Fibroblast of the aortic adventitia (primary cell): ENCODE data around the gene MFSD12. TPM values are rescaled to one million over a fixed set of nuclear protein-coding genes. Genes with fewer than 3 reads are reported as not detected.
A peak's percentile ranks its signal among the peaks of the same experiment; 100 is the strongest.

Source experiments
- DNase-seq: peaks from one replicate; pipeline ENCODE4 v3.0.0-alpha.2; 2010; ENCODE audit warnings: low read depth
- H3K4me3 ChIP-seq: 2 replicates; pipeline ENCODE4 v1.5.1; 2011; ENCODE audit warnings: low read depth, mild to moderate bottlenecking, control low read depth, low read length, moderate library complexity
- total RNA-seq: library from RNA; depleted of rRNA; stranded (reverse); fragments of >200 nt; gene quantifications from 2 replicates; pipeline ENCODE4 v1.2.3, GENCODE V29; 2012; ENCODE audit warnings: low replicate concordance
- TF ChIP-seq, protein P1 (sequence below): IDR thresholded peaks from 2 replicates; pipeline ENCODE4 v1.5.1; 2011; ENCODE audit warnings: mild to moderate bottlenecking, low read length, control low read depth, inconsistent platforms; ENCODE audit not compliant: insufficient read depth

MFSD12 gene
- total RNA-seq, 1 donor: 51.7 TPM

DNA sequence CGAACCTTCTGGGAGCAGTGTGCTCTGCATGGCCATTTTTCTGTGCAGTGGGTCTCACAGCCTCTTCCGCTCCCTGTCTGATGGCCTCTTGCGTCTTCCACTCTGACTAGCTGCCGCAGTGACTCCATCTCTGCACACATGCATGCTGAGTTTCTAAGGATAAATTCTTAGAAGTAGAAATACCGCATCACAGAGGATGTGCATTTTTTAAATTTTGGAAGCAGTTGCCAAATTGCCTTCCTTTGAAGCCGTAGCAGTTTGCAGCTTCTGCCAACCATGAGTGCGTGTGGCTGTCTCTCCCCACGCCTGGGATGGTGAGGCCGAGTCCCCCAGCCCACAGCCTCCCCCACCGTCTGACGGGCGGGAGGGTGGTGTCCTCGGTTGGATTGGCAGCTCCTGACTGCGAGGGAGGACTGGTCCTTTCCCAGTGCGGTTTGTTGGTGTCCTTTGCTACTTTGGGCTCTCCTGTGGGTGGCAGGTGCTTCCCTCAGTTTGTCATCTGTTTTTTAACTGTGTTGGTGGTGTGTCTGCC is 41.4 kb downstream of the MFSD12 start:
- TF ChIP-seq, protein P1, sequence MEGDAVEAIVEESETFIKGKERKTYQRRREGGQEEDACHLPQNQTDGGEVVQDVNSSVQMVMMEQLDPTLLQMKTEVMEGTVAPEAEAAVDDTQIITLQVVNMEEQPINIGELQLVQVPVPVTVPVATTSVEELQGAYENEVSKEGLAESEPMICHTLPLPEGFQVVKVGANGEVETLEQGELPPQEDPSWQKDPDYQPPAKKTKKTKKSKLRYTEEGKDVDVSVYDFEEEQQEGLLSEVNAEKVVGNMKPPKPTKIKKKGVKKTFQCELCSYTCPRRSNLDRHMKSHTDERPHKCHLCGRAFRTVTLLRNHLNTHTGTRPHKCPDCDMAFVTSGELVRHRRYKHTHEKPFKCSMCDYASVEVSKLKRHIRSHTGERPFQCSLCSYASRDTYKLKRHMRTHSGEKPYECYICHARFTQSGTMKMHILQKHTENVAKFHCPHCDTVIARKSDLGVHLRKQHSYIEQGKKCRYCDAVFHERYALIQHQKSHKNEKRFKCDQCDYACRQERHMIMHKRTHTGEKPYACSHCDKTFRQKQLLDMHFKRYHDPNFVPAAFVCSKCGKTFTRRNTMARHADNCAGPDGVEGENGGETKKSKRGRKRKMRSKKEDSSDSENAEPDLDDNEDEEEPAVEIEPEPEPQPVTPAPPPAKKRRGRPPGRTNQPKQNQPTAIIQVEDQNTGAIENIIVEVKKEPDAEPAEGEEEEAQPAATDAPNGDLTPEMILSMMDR: no peak
- H3K4me3 ChIP-seq: no peak overlapping the region
- DNase-seq: peak; percentile 21

GRCh38 chr19:3514930-3515329 is 42.5 kb downstream of the MFSD12 start:
- TF ChIP-seq, protein P1: no peak
- no peak for DNase-seq
- H3K4me3 ChIP-seq: no peak overlapping the region

DNA sequence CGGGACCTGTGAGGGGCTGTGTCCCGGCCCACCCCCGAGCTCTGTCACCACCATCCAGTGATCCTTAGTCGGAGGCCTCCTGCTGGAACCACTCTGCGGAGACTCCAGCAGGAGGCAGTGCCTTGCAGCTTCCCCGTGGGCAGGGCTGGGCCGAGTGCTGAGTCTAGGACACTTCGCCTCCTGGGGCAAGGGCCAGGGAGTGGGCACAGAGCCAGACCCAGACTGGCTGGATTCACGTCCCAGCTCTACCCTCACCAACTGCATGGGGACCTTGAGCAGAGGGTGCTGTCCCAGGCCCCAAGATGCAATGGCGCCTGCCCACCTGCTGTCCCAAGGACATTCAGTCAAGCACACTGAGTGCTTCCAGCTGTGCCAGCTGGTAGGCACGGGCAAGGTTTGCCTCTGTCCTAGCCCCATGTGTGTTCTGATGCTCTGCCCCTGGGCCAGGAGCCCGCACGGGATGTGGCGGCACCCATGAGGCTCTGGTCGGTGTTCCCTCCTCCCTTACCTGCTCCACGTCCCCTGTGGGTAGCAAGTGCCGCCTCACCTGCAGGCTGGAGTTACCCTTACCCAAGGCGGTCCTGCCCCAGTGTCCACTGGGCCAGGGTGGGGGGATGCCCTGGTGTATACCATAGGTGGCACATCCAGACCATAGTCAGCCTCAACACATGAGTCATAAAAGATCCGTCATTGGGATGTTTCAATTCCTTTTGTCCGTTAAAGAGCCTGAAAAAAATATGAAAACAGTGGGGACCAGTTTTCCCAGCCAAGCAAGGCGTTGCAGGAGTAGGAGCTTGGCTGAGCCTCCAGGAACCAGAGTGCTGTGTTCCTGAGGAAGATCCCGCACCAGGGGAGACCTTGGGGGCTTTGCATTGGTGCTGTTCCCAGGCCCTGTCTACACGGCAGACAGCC is 43.9 kb downstream of the MFSD12 start:
- no peak for DNase-seq
- no peak overlapping the region for H3K4me3 ChIP-seq
- TF ChIP-seq, protein P1: no peak

DNA sequence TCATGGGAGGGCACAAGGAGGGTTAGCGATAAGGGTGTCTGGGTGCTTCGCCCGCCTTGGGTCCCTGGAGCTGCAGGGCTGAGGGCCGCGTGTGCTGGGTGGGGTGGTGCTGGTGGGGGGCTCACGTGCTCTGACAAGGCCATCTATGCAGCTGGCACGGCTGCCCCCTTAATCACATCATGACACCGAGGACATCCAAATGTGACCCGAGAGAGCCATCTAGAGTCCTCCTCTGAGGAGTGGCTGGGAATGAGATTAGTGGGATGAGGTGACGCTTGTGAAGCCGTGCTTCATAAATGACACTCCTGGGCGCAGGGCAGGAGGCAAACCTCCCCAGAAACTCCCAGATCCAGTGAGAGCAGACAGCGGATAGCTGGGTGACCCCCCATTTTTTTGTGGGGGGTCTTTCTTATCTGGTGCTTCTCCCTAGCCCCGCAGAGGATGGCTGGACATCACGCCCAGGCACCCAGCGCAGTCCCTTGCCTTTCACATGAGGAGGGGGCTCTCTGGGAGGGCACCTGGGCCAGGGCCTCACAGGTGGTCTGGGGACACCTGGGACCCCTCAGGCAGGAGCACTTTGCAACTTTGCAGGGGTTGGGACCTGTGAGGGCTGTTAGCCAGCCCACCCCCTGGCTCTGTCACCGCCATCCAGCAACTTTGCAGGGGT is 44.7 kb downstream of the MFSD12 start:
- TF ChIP-seq, protein P1: no peak

GRCh38 chr19:3511506-3512251 is 45.7 kb downstream of the MFSD12 start:
- no peak for DNase-seq
- H3K4me3 ChIP-seq: no peak overlapping the region
- TF ChIP-seq, protein P1: no peak

More for the DNA sequence above, 44.7 kb downstream of the MFSD12 start:
- H3K4me3 ChIP-seq: no peak overlapping the region
- DNase-seq: no peak

DNA sequence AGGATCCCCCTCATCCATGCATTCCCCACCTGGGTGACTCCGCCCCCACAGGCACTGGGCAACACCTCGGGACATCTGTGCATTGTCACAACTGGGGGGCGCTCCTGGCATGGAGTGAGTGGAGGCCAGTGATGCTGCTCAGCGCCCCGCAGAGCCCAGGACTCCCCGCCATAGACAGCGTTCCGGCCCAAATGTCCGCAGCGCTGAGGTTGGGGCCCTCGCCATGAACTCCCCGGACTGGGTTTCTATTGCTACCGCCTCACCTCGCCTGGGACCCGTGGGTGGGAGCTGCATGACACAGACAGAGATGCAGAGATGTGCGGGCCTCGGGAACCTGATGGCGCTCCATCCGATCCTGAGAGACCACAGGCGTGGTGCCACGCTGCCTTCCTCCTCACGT is 46.7 kb downstream of the MFSD12 start:
- no peak for DNase-seq
- H3K4me3 ChIP-seq: no peak overlapping the region
- TF ChIP-seq, protein P1: no peak
